Nephron progenitor cell (in vitro differentiated cells): ENCODE measurements around the gene DNMT3A.
A peak's percentile ranks its signal among the peaks of the same experiment; 100 is the strongest.

Experiments used
- DNase-seq: peaks from one replicate; pipeline ENCODE4 v3.0.0; 2021
- H3K27ac Mint-ChIP-seq: 2 replicates; pipeline ENCODE4 v1.8.0; 2021; ENCODE audit warnings: mild to moderate bottlenecking, moderate library complexity, mixed read lengths
- H3K27me3 Mint-ChIP-seq: 2 replicates; pipeline ENCODE4 v1.8.0; 2021; ENCODE audit warnings: mild to moderate bottlenecking, low read depth, mixed read lengths; ENCODE audit not compliant: poor library complexity
- H3K36me3 Mint-ChIP-seq: 2 replicates; pipeline ENCODE4 v1.8.0; 2021; ENCODE audit warnings: low read depth, mixed read lengths
- H3K4me1 Mint-ChIP-seq: 2 replicates; pipeline ENCODE4 v1.8.0; 2021; ENCODE audit warnings: mixed read lengths
- H3K4me3 Mint-ChIP-seq: 2 replicates; pipeline ENCODE4 v1.8.0; 2021; ENCODE audit warnings: mild to moderate bottlenecking, moderate library complexity, mixed read lengths
- H3K9me3 Mint-ChIP-seq: 2 replicates; pipeline ENCODE4 v1.8.0; 2021; ENCODE audit warnings: mild to moderate bottlenecking, moderate library complexity, mixed read lengths
- TF ChIP-seq, protein P1 (sequence below): fragments of 200-600 bp; sonication (generic); IDR thresholded peaks from 2 replicates; pipeline ENCODE4 v1.5.0; 2021; ENCODE audit warnings: antibody characterized with exemption

DNMT3A gene

DNA sequence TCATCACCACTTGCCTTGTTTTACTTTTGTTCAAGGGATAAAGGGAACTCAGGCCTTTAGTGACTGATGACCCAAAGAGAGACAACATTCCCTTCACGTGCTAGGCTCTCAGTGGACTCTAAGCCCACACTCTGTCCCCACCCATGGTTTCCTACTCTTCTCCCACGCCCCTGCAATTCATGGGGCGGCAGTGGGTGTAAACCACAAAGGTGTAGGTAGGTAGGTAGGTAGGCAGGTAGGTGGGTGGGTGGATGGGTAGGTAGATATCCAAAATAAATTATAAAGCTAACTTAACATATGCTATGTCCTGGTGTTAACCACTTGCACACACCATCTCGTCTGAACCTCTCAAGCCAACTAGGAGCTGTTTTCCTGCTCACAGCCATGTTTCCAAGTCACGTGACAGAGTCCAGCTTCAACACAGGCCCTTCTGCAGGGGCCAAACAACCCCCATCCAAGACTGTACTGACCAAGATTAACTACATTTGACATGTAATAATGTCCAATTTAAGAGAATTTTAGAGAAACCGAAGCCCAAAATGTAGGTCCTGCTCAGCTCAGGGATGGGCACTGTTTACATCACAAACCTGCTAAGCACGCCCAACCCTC, 33.7 kb downstream of the DNMT3A start:
- Mint-ChIP-seq H3K9me3 (no peaks in the 10 kb centered on the region), H3K4me1 (peaks cover 85% of the 10 kb centered on the region), H3K4me3 (no peak overlapping the region), H3K27me3 (no peaks in the 10 kb centered on the region), H3K27ac (no peak overlapping the region), H3K36me3 (no peaks in the 10 kb centered on the region)
- TF ChIP-seq, protein P1, sequence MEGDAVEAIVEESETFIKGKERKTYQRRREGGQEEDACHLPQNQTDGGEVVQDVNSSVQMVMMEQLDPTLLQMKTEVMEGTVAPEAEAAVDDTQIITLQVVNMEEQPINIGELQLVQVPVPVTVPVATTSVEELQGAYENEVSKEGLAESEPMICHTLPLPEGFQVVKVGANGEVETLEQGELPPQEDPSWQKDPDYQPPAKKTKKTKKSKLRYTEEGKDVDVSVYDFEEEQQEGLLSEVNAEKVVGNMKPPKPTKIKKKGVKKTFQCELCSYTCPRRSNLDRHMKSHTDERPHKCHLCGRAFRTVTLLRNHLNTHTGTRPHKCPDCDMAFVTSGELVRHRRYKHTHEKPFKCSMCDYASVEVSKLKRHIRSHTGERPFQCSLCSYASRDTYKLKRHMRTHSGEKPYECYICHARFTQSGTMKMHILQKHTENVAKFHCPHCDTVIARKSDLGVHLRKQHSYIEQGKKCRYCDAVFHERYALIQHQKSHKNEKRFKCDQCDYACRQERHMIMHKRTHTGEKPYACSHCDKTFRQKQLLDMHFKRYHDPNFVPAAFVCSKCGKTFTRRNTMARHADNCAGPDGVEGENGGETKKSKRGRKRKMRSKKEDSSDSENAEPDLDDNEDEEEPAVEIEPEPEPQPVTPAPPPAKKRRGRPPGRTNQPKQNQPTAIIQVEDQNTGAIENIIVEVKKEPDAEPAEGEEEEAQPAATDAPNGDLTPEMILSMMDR, result no peak
- DNase-seq, result no peak

DNA sequence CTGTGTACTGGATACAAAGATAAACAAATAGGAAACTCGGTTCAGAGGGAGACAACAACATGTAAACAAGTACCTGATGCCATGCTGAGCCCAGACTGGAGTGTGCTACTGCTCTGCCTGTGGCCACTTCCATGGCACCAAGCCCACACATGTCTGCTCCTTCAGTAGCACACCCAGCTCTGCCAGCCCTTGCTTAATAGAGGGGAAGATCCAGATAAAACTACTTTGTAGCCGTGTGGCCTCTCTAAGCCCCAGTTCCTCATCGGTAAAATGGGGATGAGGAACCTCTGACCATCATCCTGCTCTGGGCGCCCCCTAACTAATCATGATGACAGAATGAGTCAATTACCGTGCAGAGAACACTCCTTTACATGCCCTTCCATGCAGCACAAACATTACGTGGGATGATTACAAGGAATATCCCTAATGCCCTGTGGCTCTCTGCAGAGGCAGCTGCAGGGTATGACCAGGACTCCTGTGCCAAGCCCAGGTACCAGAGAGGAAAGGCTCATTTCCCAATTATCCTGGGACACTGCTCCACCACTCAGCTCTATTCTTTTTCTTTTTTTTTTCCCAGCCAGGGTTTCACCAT, 34.9 kb downstream of the DNMT3A start:
- H3K27me3 Mint-ChIP-seq, result peaks cover 4% of the 10 kb centered on the region
- TF ChIP-seq, protein P1, result no peak
- H3K27ac Mint-ChIP-seq, result no peak overlapping the region
- peaks cover 85% of the 10 kb centered on the region for H3K4me1 Mint-ChIP-seq
- no peaks in the 10 kb centered on the region for H3K9me3 Mint-ChIP-seq
- peaks cover 5% of the 10 kb centered on the region for H3K36me3 Mint-ChIP-seq
- no peak for DNase-seq
- H3K4me3 Mint-ChIP-seq, result no peak overlapping the region

DNA sequence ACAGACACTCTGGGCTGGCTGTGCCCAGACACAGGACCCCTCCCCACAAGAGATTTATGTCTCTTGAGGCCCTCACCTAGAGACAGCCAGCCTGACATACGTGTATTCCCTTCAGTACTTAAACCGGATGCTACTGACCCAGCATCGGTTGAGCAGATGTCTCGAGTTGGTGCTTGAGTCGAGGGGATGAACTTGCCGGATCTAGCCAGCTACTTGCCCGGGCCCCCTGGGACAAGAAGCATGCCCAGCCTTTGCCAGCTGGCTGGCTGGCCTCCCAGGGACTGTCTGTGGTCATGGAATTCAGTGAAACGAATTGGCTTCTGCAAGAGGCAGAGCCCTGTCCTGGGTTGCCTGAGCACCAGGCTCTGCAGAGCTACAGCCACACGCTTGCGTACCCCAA, 36.0 kb downstream of the DNMT3A start:
- TF ChIP-seq, protein P1, result no peak
- peaks cover 79% of the 10 kb centered on the region for H3K4me1 Mint-ChIP-seq
- H3K27ac Mint-ChIP-seq, result no peak overlapping the region

DNA sequence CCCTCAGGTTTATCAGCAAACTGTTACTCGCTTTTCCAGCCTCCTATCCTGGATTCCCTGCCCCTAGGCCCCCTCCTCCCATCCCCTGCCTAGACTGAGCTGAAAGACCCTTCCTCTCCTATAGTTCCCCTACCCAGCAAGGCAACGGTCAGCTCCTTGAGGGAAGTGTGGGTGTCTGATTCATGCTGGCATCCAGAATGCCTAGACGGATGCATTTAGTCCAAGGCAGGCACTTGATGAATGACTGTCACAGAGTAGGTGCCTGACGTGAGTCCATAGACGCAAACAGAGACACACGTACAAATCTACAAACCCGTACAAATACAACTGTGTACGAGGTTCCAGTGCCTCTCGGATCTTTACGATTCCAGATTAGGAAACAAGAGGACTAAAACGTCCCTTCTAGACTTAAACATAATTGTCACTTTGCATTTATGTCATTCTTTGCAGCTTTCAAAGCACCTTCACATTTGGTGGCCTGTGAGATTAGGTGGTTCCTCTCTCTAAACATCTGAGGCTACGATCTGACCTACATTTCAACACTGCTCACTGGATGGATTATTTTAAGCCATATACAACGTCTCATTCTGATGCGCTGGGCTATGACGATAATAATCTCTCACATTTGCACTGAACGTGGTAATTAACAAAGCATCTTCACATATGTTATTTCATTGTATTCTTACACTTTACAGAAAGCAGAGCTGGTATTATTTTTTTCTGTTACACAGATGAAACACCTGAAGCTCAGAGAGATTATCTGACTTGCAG, 36.7 kb downstream of the DNMT3A start:
- no peak for DNase-seq
- H3K27ac Mint-ChIP-seq, result peak overlapping the region; percentile 70
- H3K4me1 Mint-ChIP-seq, result peaks cover 72% of the 10 kb centered on the region
- peaks cover 7% of the 10 kb centered on the region for H3K36me3 Mint-ChIP-seq
- TF ChIP-seq, protein P1, result no peak
- peaks cover 4% of the 10 kb centered on the region for H3K27me3 Mint-ChIP-seq
- no peaks in the 10 kb centered on the region for H3K9me3 Mint-ChIP-seq
- H3K4me3 Mint-ChIP-seq, result peak overlapping the region; percentile 7

More for the DNA sequence above, 36.0 kb downstream of the DNMT3A start:
- Mint-ChIP-seq H3K4me3 (no peak overlapping the region), H3K36me3 (peaks cover 7% of the 10 kb centered on the region), H3K27me3 (peaks cover 4% of the 10 kb centered on the region), H3K9me3 (no peaks in the 10 kb centered on the region)
- DNase-seq, result no peak

DNA sequence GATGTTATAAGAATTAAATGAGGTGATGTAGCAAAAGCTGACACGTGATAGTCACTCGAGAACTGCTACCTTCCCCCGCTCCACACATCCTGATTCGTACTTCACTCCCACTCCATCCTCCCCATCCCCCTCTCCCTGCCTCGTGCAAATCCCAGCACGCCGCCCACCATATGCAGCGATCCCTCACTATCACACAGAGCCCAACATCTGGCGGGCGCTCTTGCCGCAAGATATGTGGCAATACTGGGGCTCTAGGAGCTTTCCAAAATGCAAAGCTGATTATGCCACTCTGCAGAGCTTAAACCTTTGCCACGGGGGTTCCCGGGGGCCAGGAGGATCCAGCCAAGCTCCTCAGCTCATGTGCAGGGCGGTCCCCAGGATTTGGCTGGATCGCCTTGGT, 37.4 kb downstream of the DNMT3A start:
- peaks cover 7% of the 10 kb centered on the region for H3K36me3 Mint-ChIP-seq
- no peak overlapping the region for H3K27ac Mint-ChIP-seq
- no peak for DNase-seq
- H3K4me3 Mint-ChIP-seq, result peak overlapping the region; percentile 7
- peaks cover 65% of the 10 kb centered on the region for H3K4me1 Mint-ChIP-seq
- no peaks in the 10 kb centered on the region for H3K9me3 Mint-ChIP-seq
- H3K27me3 Mint-ChIP-seq, result peaks cover 4% of the 10 kb centered on the region
- TF ChIP-seq, protein P1, result no peak
